GM12874 (cell line): ENCODE data around the gene DCC.

Experiments
- TF ChIP-seq, protein P1 (sequence below): IDR thresholded peaks from 2 replicates; pipeline ENCODE4 v1.5.1; 2011; ENCODE audit warnings: low read depth, mild to moderate bottlenecking, control low read depth, low read length, moderate library complexity; ENCODE audit not compliant: insufficient read depth

DCC gene

GRCh38 chr18:53266850-53267249 lies 926.9 kb downstream of the DCC start:
- TF ChIP-seq, protein P1, sequence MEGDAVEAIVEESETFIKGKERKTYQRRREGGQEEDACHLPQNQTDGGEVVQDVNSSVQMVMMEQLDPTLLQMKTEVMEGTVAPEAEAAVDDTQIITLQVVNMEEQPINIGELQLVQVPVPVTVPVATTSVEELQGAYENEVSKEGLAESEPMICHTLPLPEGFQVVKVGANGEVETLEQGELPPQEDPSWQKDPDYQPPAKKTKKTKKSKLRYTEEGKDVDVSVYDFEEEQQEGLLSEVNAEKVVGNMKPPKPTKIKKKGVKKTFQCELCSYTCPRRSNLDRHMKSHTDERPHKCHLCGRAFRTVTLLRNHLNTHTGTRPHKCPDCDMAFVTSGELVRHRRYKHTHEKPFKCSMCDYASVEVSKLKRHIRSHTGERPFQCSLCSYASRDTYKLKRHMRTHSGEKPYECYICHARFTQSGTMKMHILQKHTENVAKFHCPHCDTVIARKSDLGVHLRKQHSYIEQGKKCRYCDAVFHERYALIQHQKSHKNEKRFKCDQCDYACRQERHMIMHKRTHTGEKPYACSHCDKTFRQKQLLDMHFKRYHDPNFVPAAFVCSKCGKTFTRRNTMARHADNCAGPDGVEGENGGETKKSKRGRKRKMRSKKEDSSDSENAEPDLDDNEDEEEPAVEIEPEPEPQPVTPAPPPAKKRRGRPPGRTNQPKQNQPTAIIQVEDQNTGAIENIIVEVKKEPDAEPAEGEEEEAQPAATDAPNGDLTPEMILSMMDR: no peak

- TF ChIP-seq, protein P1: no peak
These were observed 928.5 kb downstream of the DCC start for GRCh38 chr18:53268455-53268854.

DNA sequence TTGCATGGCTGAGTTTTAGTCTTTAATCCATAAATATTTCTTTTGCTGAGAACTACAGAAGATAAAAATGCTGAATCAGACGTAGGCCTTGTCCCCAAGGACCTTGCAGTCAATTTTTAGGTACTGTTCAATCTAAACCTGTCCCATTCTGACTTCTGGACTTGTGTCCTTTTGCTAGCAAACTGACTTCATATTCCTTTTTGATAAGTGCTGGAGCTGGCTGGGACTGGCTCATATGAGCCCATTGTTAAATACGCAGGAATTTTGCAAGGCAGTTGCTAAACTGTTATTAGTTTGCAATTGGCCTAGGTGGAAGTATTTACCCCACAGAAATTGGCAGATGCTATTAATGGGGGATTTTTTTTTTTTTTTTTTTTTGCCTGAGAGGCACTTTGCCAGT lies 941.4 kb downstream of the DCC start:
- TF ChIP-seq, protein P1: no peak

- TF ChIP-seq, protein P1: no peak
These were observed 943.7 kb downstream of the DCC start for GRCh38 chr18:53283708-53284107.

DNA sequence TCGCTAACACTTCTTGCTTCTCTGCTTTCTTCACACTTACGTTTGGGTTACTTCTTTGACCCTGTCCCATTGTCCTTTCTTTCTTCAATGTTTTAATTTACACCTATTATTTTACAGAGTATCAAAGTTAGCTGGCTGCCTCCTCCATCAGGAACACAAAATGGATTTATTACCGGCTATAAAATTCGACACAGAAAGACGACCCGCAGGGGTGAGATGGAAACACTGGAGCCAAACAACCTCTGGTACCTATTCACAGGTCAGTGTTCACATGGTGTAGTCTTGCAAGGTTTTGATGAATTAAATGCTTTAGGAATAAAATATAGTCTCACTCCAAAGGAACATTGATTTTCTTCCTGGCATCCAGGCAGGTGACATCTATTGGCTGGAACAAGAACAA lies 965.5 kb downstream of the DCC start:
- TF ChIP-seq, protein P1: no peak

- TF ChIP-seq, protein P1: no peak
These were observed 979.6 kb downstream of the DCC start for GRCh38 chr18:53319628-53320027.

DNA sequence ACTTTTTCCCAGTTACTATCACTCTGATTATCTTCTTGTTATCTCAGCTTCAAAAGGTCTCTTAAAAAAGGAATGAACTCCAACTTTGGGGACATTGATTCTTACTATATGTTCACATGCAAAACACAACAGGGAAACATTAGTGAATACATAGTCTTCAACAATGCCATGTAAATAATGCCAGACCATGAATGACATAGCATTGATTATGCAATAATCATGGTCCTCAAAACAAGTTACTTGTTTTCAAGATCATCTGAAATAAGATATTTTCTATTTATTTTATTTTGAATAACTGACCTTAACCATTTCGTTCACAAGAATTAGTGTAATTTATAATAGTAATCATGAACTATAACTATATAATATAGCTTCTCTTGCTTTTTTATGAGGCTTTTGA lies 982.2 kb downstream of the DCC start:
- TF ChIP-seq, protein P1: no peak

GRCh38 chr18:53324353-53324752 lies 984.4 kb downstream of the DCC start:
- TF ChIP-seq, protein P1: no peak
